ENCODE data around the gene NCAM2.
A peak's percentile ranks its signal among the peaks of the same experiment; 100 is the strongest.

NCAM2 gene

GRCh38 chr21:21283810-21284209, 285.6 kb downstream of the NCAM2 start:
- no peak for TF ChIP-seq GATA3 (IDR thresholded peaks at IDR 0.05; ENCODE audit: low read depth, low read length)
- no peak for TF ChIP-seq GATA2 (IDR thresholded peaks at IDR 0.05; ENCODE audit: low read depth, low read length)

GRCh38 chr21:21286170-21286798, 288.1 kb downstream of the NCAM2 start:
- TF ChIP-seq GATA2 (IDR thresholded peaks at IDR 0.05; ENCODE audit: low read depth, low read length) (no peak), GATA3 (IDR thresholded peaks at IDR 0.05; ENCODE audit: low read depth, low read length) (no peak)

GRCh38 chr21:21290751-21291150, 292.5 kb downstream of the NCAM2 start:
- TF ChIP-seq GATA2 (IDR thresholded peaks at IDR 0.05; ENCODE audit: low read depth, low read length) (peak; percentile 84), GATA3 (IDR thresholded peaks at IDR 0.05; ENCODE audit: low read depth, low read length) (0 out of 2 replicates have a peak, but pooled peaks have one; percentile 44)

- TF ChIP-seq GATA2 (IDR thresholded peaks at IDR 0.05; ENCODE audit: low read depth, low read length) (peak; percentile 52), GATA3 (IDR thresholded peaks at IDR 0.05; ENCODE audit: low read depth, low read length) (peak; percentile 63)
Observed at GRCh38 chr21:21291883-21292569, 293.8 kb downstream of the NCAM2 start.

- TF ChIP-seq GATA2 (IDR thresholded peaks at IDR 0.05; ENCODE audit: low read depth, low read length) (no peak), GATA3 (IDR thresholded peaks at IDR 0.05; ENCODE audit: low read depth, low read length) (no peak)
Observed at GRCh38 chr21:21295303-21295702, 297.1 kb downstream of the NCAM2 start.

GRCh38 chr21:21297211-21297610, 299.0 kb downstream of the NCAM2 start:
- TF ChIP-seq GATA2 (IDR thresholded peaks at IDR 0.05; ENCODE audit: low read depth, low read length): no peak
- TF ChIP-seq GATA3 (IDR thresholded peaks at IDR 0.05; ENCODE audit: low read depth, low read length): no peak

GRCh38 chr21:21301013-21301412, 302.8 kb downstream of the NCAM2 start:
- TF ChIP-seq GATA2 (IDR thresholded peaks at IDR 0.05; ENCODE audit: low read depth, low read length) (no peak), GATA3 (IDR thresholded peaks at IDR 0.05; ENCODE audit: low read depth, low read length) (no peak)

GRCh38 chr21:21309510-21309909, 311.3 kb downstream of the NCAM2 start:
- TF ChIP-seq GATA2 (IDR thresholded peaks at IDR 0.05; ENCODE audit: low read depth, low read length): no peak

GRCh38 chr21:21324297-21324696, 326.1 kb downstream of the NCAM2 start:
- TF ChIP-seq GATA3 (IDR thresholded peaks at IDR 0.05; ENCODE audit: low read depth, low read length) (no peak), GATA2 (IDR thresholded peaks at IDR 0.05; ENCODE audit: low read depth, low read length) (no peak)

- TF ChIP-seq GATA3 (IDR thresholded peaks at IDR 0.05; ENCODE audit: low read depth, low read length) (no peak), GATA2 (IDR thresholded peaks at IDR 0.05; ENCODE audit: low read depth, low read length) (no peak)
Observed at GRCh38 chr21:21332492-21332891, 334.3 kb downstream of the NCAM2 start.

GRCh38 chr21:21341041-21341440, 342.8 kb downstream of the NCAM2 start:
- TF ChIP-seq GATA3 (IDR thresholded peaks at IDR 0.05; ENCODE audit: low read depth, low read length) (no peak), GATA2 (IDR thresholded peaks at IDR 0.05; ENCODE audit: low read depth, low read length) (no peak)

- no peak for TF ChIP-seq GATA2 (IDR thresholded peaks at IDR 0.05; ENCODE audit: low read depth, low read length)
Observed at GRCh38 chr21:21345296-21345695, 347.1 kb downstream of the NCAM2 start.

GRCh38 chr21:21345872-21346271, 347.7 kb downstream of the NCAM2 start:
- TF ChIP-seq GATA2 (IDR thresholded peaks at IDR 0.05; ENCODE audit: low read depth, low read length) (no peak), GATA3 (IDR thresholded peaks at IDR 0.05; ENCODE audit: low read depth, low read length) (no peak)

- no peak for TF ChIP-seq GATA2 (IDR thresholded peaks at IDR 0.05; ENCODE audit: low read depth, low read length)
- no peak for TF ChIP-seq GATA3 (IDR thresholded peaks at IDR 0.05; ENCODE audit: low read depth, low read length)
Observed at GRCh38 chr21:21366277-21366676, 368.1 kb downstream of the NCAM2 start.

- TF ChIP-seq GATA3 (IDR thresholded peaks at IDR 0.05; ENCODE audit: low read depth, low read length) (no peak), GATA2 (IDR thresholded peaks at IDR 0.05; ENCODE audit: low read depth, low read length) (no peak)
Observed at GRCh38 chr21:21367583-21367982, 369.4 kb downstream of the NCAM2 start.

Measured in SH-SY5Y (cell line).